CD14-positive monocyte (primary cell): Measurements from ENCODE around the gene SLC1A1. TPM values are rescaled to one million over a fixed set of nuclear protein-coding genes. Genes with fewer than 3 reads are reported as not detected.

ENCODE experiments used
- DNase-seq, 3 donors: peaks; one replicate each; pipeline ENCODE4 v3.0.0-alpha.2; 2011 to 2022
- H2AFZ ChIP-seq: 2 replicates; pipeline ENCODE4 v1.6.0; 2012; ENCODE audit warnings: mild to moderate bottlenecking, low read depth, low read length, inconsistent platforms; ENCODE audit not compliant: insufficient read depth, poor library complexity, severe bottlenecking
- H3K27ac ChIP-seq, 2 donors: 1 replicate in 1 of 2; 2 replicates in 1 of 2; pipeline ENCODE4 v1.5.1; 2012 to 2013; ENCODE audit warnings: low read length in 2 of 2, control low read depth in 1 of 2, inconsistent platforms in 1 of 2, low read depth in 1 of 2, mild to moderate bottlenecking in 1 of 2
- H3K27me3 ChIP-seq, 2 donors: one replicate each; pipeline versions ENCODE4 v1.6.0 to v1.6.1; 2011 to 2013; ENCODE audit warnings: low read length in 2 of 2; ENCODE audit not compliant: control insufficient read depth in 2 of 2, insufficient read depth in 2 of 2
- H3K36me3 ChIP-seq, 2 donors: replicated peaks in 1 of 2; 1 replicate in 1 of 2; 2 replicates in 1 of 2; pipeline versions ENCODE4 v1.5.1 to v1.6.1; 2012 to 2013; ENCODE audit warnings: low read length in 2 of 2, control low read depth in 1 of 2, inconsistent platforms in 1 of 2, mild to moderate bottlenecking in 1 of 2; ENCODE audit not compliant: insufficient read depth in 2 of 2, control insufficient read depth in 1 of 2
- H3K4me1 ChIP-seq, 2 donors: 1 replicate in 1 of 2; 2 replicates in 1 of 2; pipeline versions ENCODE4 v1.5.1 to v1.6.1; 2012 to 2013; ENCODE audit warnings: low read length in 2 of 2, control low read depth in 1 of 2, inconsistent platforms in 1 of 2, mild to moderate bottlenecking in 1 of 2, moderate library complexity in 1 of 2; ENCODE audit not compliant: insufficient read depth in 2 of 2, control insufficient read depth in 1 of 2
- H3K4me2 ChIP-seq: replicated peaks from 2 replicates; pipeline ENCODE3; 2012; ENCODE audit warnings: low read length, moderate library complexity, mild to moderate bottlenecking; ENCODE audit not compliant: poor library complexity, severe bottlenecking; ENCODE audit errors: extremely low read depth
- H3K4me3 ChIP-seq, 3 experiments: fragments of 200-600 bp in 1 of 3; sonication (generic) in 1 of 3; replicated peaks in 1 of 3; 1 replicate in 2 of 3; 2 replicates in 1 of 3; pipeline ENCODE4 v1.5.1; 2011 to 2013; ENCODE audit warnings: low read length in 3 of 3, mild to moderate bottlenecking in 3 of 3, control low read depth in 2 of 3, low read depth in 2 of 3, inconsistent platforms in 1 of 3, moderate library complexity in 1 of 3
- H3K79me2 ChIP-seq: 2 replicates; pipeline ENCODE4 v1.6.0; 2012; ENCODE audit warnings: mild to moderate bottlenecking, control low read depth, inconsistent platforms, low read length, moderate library complexity; ENCODE audit not compliant: insufficient read depth
- H3K9ac ChIP-seq: 2 replicates; pipeline ENCODE4 v1.6.0; 2017; ENCODE audit warnings: low read length, mild to moderate bottlenecking; ENCODE audit not compliant: insufficient read depth, poor library complexity, severe bottlenecking
- H3K9me3 ChIP-seq, 2 donors: replicated peaks in 1 of 2; 1 replicate in 1 of 2; 2 replicates in 1 of 2; pipeline versions ENCODE4 v1.5.1 to v1.6.1; 2012 to 2013; ENCODE audit warnings: low read length in 2 of 2, control low read depth in 1 of 2; ENCODE audit not compliant: control insufficient read depth in 1 of 2, insufficient read depth in 1 of 2
- H4K20me1 ChIP-seq: 2 replicates; pipeline ENCODE4 v1.6.0; 2012; ENCODE audit warnings: mild to moderate bottlenecking, low read length, control low read depth, moderate library complexity; ENCODE audit not compliant: insufficient read depth
- H3K27ac Mint-ChIP-seq, 7 donors: one replicate each; pipeline ENCODE4 v1.8.0; 2020; ENCODE audit warnings: mild to moderate bottlenecking in 7 of 7, mixed read lengths in 7 of 7, moderate library complexity in 6 of 7, inconsistent platforms in 2 of 7
- H3K27me3 Mint-ChIP-seq, 3 donors: one replicate each; pipeline ENCODE4 v1.8.0; 2021 to 2022; ENCODE audit warnings: low read depth in 3 of 3, mild to moderate bottlenecking in 3 of 3, mixed read lengths in 3 of 3, moderate library complexity in 3 of 3, inconsistent platforms in 1 of 3
- H3K36me3 Mint-ChIP-seq, 2 donors: one replicate each; pipeline ENCODE4 v1.8.0; 2020; ENCODE audit warnings: mixed read lengths in 2 of 2, inconsistent platforms in 1 of 2, mild to moderate bottlenecking in 1 of 2
- H3K4me1 Mint-ChIP-seq: one replicate; pipeline ENCODE4 v1.8.0; 2020; ENCODE audit warnings: mild to moderate bottlenecking, mixed read lengths
- H3K4me3 Mint-ChIP-seq, 2 donors: one replicate each; pipeline ENCODE4 v1.8.0; 2020; ENCODE audit warnings: mild to moderate bottlenecking in 2 of 2, mixed read lengths in 2 of 2, moderate library complexity in 1 of 2
- H3K9me3 Mint-ChIP-seq, 7 donors: one replicate each; pipeline ENCODE4 v1.8.0; 2020 to 2022; ENCODE audit warnings: mixed read lengths in 7 of 7, mild to moderate bottlenecking in 6 of 7, moderate library complexity in 6 of 7, inconsistent platforms in 2 of 7
- WGBS: methylation state at CpG from one replicate; pipeline ENCODE4 v1.1.5; 2013; ENCODE audit warnings: missing lambda C conversion rate; ENCODE audit not compliant: insufficient coverage; 5-methylcytosine and 5-hydroxymethylcytosine counted together
- intact Hi-C, 2 donors: fragments of 100-400 bp; cut with micrococcal nuclease; formaldehyde crosslinking; loops; one replicate each; pipeline versions ENCODE4 v1.15.0 to v1.15.1; 2023
- polyA plus RNA-seq, 3 donors: library from polyadenylated mRNA; depleted of rRNA in 1 of 3; unstranded in 2 of 3; stranded (reverse) in 1 of 3; fragments of 300-500 nt in 2 of 3; fragments of >200 nt in 1 of 3; fragmentation: Illumina TruSeq in 2 of 3; gene quantifications; 1 replicate in 2 of 3; 2 replicates in 1 of 3; pipeline ENCODE4 v1.2.3, GENCODE V29; 2012 to 2021
- TF ChIP-seq, protein P1 (sequence below): fragments of 200-600 bp; IDR thresholded peaks from one replicate; pipeline ENCODE4 v1.8.0; 2022; ENCODE audit warnings: antibody characterized with exemption, mild to moderate bottlenecking

The SLC1A1 gene
- polyA plus RNA-seq, 3 donors = not detected

- Histone ChIP-seq H3K36me3 (no peaks in the 10 kb centered on the region), H3K9me3 (no peaks in the 10 kb centered on the region), H3K9ac (no peak overlapping the region), H3K27me3 (no peaks in the 10 kb centered on the region), H3K4me1 (no peaks in the 10 kb centered on the region), H2AFZ (no peak overlapping the region), H3K4me2 (no peak overlapping the region), H3K4me3 (no peak overlapping the region), H3K79me2 (no peaks in the 10 kb centered on the region), H4K20me1 (no peaks in the 10 kb centered on the region), H3K27ac (no peak overlapping the region)
- Mint-ChIP-seq H3K27me3 (peaks cover 3 to 5% (median 5%) of the 10 kb centered on the region in 3 donors), H3K4me3 (no peak overlapping the region), H3K4me1 (no peaks in the 10 kb centered on the region), H3K36me3 (no peaks in the 10 kb centered on the region), H3K9me3 (peaks cover 0 to 4% (median 0%) of the 10 kb centered on the region in 7 donors), H3K27ac (no peak overlapping the region)
- intact Hi-C loops = no loop called here
- 100% methylated on average over 1 of the region's 1 CpG for WGBS
- no peak for DNase-seq
- TF ChIP-seq, protein P1, sequence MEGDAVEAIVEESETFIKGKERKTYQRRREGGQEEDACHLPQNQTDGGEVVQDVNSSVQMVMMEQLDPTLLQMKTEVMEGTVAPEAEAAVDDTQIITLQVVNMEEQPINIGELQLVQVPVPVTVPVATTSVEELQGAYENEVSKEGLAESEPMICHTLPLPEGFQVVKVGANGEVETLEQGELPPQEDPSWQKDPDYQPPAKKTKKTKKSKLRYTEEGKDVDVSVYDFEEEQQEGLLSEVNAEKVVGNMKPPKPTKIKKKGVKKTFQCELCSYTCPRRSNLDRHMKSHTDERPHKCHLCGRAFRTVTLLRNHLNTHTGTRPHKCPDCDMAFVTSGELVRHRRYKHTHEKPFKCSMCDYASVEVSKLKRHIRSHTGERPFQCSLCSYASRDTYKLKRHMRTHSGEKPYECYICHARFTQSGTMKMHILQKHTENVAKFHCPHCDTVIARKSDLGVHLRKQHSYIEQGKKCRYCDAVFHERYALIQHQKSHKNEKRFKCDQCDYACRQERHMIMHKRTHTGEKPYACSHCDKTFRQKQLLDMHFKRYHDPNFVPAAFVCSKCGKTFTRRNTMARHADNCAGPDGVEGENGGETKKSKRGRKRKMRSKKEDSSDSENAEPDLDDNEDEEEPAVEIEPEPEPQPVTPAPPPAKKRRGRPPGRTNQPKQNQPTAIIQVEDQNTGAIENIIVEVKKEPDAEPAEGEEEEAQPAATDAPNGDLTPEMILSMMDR = no peak
Observed at GRCh38 chr9:4581861-4582565, 91.7 kb downstream of the SLC1A1 start.

DNA sequence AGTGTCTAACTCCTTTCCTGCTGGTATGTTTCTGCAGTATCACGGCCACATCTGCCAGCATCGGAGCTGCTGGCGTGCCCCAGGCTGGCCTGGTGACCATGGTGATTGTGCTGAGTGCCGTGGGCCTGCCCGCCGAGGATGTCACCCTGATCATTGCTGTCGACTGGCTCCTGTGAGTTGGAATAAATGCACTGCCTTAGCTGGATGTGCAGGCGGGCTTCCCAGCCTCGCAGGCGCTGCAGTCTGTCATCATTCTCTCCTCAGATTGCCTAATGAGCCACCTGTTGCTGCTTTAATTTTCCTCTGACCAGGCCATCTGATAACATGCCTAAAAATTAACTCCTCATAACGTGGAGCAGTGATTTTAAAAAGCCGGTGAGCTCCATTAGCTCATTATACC is 92.7 kb downstream of the SLC1A1 start:
- Mint-ChIP-seq H3K27me3 (peaks cover 0 to 4% (median 1%) of the 10 kb centered on the region in 3 donors), H3K4me1 (no peaks in the 10 kb centered on the region), H3K9me3 (no peaks in the 10 kb centered on the region), H3K27ac (peak overlapping the region in 1 of 7 donors; percentile 54), H3K4me3 (no peak overlapping the region), H3K36me3 (no peaks in the 10 kb centered on the region)
- no peak overlapping the region for H3K4me3 ChIP-seq
- H3K27ac ChIP-seq = no peak overlapping the region
- intact Hi-C loops = no loop called here
- DNase-seq = no peak
- no peaks in the 10 kb centered on the region for H3K27me3 ChIP-seq
- H2AFZ ChIP-seq = no peak overlapping the region
- WGBS = 96% methylated on average over 10 of the region's 12 CpGs
- no peaks in the 10 kb centered on the region for H3K79me2 ChIP-seq
- no peaks in the 10 kb centered on the region for H3K36me3 ChIP-seq
- TF ChIP-seq, protein P1 = no peak
- H3K9ac ChIP-seq = no peak overlapping the region
- H4K20me1 ChIP-seq = no peaks in the 10 kb centered on the region
- no peak overlapping the region for H3K4me2 ChIP-seq
- no peaks in the 10 kb centered on the region for H3K4me1 ChIP-seq
- no peaks in the 10 kb centered on the region for H3K9me3 ChIP-seq
